ENCODE measurements around the gene PRM1.
"Not testable (repeated sequence)": the region's sequence is repeated elsewhere in the genome, so short reads cannot be mapped to it uniquely, and the experiment has no call there.

PRM1 gene

DNA sequence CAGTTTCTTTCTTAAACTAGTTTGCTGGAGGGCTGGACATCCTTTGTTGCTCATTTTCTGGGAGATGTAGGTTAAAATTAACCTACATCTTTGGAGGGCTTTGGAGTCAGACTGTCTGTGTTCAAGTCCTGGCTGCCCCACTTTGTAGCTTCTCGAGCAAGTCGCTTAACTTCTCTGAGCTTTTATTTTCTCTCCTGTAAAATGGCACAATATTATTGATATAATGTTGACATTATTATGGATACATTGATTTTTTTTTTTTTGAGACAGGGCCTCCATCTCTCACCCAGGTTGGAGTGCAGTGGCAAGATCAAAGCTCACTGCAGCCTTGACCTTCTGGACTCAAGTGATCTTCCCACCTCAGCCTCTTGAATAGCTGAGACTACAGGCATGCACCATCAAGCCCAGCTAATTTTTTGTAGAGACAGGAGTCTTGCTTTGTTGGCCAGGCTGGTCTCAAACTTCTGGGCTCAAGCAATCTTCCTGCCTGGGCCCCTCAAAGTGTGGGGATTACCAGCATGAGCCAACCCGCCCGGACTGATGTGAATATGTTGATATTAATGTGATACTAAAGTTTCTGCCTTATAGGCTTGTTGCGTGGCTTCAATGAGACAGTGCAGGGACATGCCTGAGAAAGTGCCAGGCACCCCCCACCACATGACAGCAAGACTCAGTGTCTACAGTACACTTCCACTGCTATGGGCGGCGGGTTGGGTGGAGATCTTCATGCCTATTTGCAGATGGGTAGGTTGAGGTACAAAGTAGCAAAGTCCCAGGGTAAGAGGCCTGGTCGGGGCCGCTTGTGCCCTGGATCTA is 32.6 kb upstream of the PRM1 start:
- DNase-seq = no peak

DNA sequence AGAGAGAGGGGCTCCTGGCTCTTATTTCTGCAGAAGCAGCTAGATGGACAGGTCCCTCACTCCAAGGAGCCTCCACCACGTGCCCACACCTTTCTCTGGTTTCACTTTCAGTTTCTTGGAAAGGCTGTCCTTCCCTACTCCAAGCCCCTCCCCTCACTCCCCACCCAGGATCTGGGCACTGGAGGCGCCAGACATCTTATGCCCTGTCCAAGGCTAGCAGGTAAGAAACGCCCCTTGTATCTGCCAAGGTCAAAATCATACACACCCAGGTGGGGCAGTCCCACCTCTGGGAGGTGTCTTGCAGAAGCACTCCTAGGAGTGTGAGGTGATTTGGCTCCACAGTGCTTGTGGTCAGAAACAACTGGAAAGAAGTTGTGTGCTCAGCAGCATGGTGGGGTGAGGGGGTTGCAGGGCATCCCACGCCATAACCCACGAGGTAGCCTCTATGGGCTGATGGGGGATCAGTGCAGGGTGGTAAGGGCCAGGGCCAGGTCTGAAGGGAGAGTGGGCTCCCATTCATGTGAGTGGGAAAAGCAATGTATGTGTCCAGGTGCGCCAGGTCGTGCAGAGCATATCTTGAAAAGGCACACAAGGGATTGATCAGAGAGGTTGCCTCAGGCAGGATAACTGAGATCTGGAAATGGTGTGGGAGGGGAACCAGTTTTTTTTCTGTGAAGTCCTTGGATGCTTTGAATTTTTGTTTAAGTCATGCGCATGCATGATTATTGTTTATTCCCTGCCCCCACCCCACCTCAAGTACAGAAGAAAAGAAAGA is 31.8 kb upstream of the PRM1 start:
- no peak for DNase-seq

DNA sequence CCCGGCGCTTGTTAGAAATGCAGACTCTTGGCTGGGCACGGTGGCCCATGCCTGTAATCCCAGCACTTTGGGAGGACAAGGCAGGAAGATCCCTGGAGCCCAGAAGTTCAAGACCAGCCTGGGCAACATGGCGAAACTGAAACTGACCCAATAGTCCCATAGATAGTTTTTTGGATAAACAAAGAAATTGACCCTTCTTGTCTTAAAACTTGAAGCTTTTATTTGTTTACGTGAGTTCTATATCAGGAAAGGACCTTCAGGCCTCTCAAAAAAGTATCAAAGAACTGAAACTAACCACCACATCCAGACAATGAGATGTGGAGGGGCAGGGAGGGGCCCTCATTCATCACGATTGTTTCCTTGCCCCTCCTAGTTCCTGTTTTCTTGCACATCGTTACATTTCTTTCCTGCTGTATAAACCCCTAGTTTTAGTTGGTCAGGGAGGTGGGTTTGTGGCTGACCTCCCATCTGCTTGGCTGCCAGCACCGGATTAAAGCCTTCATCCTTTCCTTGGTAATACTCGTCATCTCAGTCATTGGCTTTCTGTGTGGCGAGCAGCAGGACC is 29.9 kb upstream of the PRM1 start:
- DNase-seq = no peak

DNA sequence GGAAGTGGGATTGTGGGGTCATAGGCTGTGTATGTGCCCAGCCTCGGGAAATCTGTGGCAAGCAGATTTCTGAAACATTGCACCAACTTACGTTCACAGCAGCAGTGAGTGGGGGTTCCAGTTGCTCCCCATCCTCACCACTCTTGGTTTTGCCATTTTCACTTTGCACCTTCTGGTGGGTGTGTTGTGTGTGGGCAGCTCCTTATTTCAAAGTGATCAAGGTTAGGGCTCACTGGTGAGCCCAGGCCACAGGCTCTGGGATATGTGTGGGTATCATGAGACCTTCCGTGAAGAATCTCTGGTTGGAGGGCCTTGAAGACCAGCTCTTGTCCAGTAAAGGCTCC is 29.5 kb upstream of the PRM1 start:
- no peak for DNase-seq

DNA sequence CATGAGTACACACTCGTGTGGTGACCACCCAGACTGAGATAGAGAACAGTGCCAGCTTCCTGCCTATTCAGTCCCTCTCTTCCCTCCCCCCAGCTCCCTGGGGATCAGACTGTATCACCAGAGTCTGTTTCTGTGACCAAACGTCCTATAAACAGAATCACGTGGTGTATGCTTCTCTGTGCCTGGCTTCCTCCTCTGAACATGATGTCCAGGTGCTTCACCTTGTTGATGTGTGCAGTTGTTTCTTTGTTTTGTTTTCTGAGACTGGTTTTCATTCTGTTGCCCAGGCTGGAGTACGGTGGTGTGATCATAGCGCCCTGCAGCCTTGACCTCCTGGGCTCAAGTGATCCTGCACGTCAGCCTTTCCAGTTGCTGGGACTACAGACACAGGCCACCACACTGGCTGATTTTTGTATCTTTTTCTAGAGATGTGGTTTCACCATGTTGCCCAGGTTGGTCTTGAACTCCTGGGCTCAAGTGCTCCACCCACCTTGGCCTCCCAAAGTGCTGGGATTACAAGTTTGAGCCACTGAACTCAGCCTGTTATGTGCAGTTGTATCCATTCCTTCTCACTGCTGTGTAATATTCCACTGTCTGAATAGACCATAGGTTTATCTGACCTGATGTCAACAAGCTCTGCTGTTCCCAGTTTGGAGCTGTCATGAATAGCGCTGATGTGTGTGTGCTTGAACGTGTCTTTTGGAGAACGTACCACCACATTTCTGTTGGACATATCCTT is 28.9 kb upstream of the PRM1 start:
- no peak for DNase-seq

DNA sequence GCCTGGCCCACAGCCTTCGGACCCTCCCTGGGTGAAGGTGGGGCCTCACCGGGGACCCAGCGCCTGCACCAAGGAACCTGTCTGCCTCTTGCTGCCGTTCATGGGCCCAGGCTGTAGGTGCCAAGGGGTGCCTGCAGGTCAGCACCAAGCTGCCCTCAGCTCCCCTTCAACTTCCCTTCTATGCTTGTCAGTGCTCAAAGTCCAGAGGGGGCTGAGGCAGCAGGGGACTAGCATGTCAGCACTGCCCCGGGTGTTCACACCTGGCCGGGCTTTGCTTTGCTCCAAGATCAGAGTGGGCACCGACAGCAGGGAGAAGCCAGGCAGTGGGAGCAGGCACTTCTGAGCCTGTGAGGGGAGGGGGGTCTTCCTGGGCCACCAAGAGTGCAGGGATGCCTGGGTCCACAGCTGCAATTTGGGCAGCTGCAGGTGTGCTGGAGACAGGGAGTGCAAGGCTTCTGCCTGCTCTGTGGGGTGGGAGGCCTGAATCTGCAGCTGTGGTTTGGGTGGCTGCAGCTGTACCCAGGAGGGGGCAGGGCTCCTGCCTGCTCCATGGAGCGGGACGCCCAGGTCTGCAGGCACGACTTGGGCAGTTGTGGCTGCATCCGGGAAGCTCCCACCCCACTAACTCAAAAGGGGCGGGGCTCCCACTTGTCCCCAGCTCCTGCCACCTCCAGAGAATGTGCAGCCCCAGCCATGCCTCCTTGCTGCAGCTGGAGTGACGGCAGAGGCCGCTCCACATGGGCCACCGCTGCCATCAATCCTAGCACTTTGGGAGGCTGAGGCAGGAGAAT is 27.6 kb upstream of the PRM1 start:
- DNase-seq = no peak

DNA sequence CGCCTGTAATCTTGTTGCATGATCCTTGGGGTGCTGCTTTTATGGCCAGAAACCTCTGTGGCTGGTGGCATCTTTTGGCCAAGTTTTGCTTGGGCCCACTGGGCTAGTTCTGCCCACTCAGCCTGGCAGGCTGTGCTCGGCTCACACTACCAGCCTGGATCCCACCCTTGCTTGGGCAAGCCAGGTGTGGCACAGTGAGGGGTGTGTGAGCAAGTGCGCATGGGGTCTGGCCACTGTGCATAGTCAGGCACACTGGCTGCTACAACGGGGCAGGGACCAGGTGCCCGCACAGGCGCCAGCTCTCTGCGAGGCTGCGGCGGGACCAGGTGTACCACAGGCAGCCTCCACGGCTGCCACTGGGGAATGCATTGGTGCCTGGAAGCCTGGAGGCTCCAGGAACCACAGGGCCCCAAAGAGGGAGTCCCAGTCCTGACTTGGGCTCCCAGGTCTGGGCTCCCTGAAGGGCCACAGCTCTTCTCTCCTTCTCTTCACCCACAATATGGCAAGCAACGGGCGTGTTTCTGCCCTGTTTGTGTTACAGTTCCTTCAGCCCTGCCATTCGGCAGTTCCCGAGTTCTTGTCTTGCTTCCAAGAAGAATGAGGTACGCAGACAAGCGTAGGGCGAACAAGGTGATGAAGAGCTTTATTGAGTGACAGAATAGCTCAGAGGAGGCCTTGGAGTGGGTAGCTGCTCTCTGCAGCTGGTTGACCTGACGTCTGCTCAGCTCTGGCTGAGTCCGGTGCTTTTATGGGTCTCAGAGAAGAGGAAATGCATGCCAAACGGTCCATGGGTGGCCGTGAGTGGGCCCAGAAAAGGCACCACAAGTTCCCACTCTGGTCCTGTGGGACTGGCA is 26.7 kb upstream of the PRM1 start:
- no peak for DNase-seq

DNA sequence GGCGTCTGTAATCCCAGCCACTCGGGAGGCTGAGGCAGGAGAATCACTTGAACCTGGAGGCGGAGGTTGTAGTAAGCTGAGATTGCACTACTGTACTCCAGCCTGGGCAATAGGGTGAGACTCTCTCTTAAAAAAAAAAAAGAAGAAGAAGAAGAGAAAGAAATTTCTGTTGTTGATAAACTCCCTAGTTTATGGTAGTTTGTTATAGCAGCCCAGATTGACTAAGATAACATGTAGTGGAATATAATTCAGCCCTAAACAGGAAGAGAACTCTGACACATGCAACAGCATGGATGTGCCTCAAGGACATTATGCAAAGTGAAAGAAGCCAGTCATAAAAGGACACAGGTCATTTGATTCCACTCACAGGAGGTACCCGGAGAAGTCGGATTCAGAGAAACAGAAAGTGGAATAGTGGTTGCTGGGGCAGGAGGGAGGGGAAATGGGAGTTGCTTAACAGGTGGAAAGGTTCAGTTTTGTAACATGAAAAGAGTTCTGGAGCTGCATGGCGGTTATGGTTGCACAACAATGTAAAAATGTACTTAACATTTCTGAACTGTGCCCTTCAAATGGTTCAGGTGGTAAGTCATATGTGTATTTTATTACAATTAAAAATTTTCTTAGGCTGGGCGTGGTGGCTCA is 26.0 kb upstream of the PRM1 start:
- DNase-seq = no peak

DNA sequence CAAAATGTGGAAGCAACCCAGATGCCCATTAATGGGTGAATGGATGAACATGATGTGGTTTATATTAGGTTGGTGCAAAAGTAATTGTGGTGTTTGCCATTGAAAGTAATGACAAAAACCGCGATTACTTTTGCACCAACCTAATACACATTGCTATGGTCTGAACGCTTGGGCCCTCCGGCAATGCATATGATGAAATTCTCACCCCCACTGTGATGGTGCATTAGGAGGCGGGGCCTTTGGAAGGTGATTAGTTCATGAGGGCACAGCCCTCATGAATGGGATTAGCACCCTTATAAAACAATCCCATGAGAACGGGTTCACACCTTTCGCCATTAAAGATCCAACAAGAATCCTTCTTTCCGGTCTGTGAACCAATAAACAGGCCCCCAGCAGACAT is 25.3 kb upstream of the PRM1 start:
- no peak for DNase-seq

DNA sequence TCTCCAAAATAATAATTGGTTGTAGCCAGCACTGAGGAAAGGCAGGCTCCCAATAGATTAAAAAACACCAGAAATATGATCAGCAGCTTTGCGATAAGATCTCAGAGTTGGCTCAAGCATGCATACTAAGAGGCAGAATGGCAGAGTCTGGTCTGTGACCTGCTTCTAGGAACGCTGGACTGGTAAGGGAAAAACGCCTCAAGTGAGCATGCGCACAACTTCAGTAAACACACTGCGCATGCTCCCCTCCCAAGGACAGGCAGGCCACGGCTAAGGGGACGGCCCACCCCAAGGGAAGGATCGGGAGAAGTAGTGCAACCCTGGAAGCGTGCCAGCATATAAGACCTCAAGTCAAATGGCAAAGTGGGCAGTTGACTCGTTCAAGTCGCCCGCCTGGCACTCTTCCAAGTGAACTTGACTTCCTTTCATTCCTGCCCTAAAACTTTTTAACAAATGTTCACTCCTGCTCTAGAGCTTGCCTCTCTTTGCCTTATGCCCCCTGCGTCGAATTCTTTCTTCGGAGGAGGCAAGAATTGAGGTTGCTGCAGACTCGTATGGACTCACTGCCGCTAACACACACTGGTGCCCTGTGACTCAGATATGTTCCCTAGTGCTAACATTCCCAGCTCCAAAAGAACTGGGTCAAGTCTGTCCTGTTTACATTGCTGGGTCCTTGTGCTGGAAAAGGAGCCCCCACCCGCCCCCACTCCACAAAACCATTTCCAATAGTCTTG is 22.4 kb upstream of the PRM1 start:
- DNase-seq = no peak

DNA sequence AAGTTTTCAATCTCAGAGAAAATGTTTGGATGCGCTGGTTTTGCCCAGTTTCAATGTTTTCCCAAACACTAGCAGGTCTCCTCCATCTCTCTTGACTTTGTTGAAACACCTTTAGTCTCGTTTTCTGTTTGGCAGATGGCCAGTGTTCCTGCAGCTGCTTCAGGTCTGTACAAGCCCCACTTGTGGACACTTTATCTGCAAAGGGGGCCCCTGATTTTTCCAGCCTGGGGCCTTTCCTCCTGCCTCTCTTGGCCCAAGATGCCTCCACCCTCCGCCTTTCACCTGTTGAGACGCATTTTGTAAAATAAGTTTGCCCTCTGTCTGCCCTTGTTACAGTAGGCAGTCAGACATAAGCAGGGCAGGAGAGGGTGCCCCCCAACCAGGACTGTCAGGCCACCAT is 21.8 kb upstream of the PRM1 start:
- DNase-seq = peak; percentile 43

DNA sequence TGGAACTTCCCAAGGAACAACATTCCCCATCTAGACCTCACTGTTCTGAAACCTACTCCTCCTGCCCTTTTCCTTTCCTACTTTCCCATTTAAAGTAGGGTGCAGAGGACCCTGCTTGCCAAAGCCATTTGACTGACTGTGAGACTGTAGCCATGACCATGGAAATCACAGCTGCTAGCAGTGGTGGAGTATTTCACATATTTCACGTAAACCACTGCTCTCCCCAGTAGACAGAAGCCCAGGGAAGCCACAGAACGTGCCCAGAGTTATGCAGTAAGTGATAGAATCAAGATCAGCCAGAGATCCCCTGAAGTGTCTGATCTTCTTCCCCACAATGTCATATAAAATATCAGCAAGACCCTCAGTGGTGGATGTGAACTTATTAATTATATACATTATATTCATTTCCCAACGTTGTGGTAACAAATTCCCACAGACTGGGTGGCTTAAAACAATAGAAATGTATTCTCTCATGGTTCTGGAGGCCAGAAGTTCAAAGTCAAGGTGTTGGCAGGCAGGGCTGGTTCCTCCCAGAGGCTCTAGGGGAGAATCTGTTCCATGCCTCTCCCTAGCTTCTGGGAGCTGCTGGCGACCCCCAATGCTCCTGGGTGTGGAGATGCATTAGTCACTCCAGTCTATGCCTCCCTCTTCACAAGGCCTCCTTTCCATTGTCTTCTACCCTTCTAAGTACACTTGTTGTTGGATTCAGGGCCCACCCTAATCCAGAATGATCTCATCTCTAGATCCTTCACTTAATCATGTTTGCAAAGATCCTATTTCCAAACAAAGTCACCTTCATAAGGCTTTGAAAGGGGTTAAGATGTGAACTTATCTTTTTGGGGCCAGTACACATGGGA is 20.7 kb upstream of the PRM1 start:
- DNase-seq = no peak

DNA sequence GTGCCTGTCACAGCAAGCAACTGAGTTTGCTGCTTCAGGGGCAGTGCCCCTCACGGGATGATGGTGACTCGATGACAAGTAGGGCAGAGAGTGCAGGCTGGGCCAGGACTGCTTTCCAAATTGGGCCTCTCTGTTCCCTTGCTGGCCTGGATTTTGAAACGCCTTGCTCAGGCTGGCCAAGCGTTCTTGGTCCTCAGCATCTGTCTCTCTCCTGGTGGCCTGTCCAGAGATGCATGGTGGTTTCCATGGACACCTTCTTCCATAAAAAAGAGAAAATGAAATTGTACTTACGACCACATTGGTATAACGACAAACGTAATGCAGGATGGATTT is 19.4 kb upstream of the PRM1 start:
- DNase-seq = no peak

DNA sequence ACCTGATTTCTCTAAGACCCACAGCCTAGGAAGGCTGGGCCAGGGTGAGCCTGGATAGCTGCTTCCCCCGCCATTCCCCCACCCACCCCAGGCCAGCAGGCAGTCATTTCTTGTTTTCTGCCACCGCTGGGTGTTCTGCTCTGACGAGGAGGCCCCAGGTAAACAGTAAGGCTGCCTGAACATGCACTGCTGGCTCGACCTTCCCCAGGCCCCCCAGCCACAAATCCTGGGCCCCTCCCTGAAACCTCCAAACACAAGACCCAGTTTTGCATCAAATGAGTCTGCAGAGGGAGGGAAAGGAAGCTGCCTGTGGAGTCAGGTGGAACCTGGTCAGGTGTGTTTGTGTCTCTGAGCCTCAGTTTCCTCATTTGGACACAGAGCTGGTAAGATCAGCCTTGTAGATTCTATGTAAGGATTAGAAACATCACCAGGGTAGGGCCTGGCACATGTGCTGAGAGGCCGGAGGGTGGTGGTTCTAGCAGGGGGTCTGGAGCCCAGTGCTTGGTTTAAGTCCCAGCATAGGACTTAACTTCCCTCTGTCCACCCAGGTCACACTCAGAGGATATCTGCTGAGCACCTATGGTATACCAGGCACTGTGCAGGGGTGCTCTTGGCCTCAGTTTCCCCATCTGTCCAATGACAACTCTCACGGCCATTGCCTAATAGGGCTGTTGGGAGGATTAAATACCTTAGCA is 18.9 kb upstream of the PRM1 start:
- no peak for DNase-seq

DNA sequence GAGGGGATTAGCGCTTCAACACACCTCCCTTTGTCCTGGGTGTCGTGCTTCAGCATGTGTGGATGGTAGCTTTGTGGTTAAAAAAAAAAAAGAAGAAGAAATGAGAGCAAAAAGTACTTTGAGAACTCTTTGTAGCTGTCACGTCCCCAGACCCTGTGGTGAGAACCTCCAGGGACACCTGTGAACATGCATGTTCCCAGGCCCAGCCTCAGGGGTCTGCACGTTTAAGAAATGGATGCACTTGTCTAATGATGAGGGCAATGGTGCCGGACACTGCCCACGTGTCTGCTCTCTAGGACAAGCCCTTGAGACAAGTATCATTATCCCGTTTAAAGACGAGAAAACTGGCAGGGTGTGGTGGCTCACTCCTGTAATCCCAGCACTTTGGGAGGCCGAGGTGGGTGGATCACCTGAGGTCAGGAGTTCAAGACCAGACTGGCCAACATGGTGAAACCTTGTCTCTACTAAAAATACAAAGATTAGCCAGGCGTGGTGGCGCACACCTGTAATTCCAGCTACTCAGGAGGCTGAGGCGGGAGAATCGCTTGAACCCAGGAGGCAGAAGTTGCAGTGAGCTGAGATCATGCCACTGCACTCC is 17.9 kb upstream of the PRM1 start:
- not testable (repeated sequence) for DNase-seq

DNA sequence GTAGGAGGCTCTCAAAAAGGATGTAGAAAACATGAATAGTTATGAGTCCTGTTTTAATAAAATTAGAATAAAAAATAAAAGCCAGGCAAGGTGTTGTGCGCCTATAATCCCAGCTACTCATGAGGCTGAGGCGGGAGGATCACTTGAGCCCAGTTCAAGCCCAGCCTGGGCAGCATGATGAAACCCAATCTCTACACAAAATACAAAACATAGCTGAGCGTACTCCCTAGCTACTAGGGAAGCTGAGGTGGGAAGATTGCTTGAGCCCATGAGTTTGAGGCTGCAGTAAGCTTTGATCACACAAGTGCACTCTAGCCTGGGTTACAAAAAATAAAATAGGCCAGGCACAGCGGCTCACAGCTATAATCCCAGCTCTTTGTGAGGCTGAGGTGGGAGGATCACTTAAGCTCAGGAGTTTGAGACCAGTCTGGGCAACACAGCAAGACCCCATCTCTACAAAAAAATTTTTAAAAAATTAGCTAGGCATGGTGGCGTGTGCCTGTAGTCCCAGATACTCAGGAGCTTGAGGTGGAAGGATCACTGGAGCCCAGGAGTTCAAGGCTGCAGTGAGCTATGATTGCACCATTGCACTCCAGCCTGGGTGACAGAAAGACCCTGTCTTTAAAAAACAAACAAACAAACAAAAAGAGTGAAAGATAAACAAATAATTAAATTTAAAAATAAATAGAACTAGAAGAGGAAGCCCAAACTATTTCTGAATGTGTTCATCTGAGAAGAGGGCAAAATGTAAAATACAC is 17.2 kb upstream of the PRM1 start:
- DNase-seq = no peak

DNA sequence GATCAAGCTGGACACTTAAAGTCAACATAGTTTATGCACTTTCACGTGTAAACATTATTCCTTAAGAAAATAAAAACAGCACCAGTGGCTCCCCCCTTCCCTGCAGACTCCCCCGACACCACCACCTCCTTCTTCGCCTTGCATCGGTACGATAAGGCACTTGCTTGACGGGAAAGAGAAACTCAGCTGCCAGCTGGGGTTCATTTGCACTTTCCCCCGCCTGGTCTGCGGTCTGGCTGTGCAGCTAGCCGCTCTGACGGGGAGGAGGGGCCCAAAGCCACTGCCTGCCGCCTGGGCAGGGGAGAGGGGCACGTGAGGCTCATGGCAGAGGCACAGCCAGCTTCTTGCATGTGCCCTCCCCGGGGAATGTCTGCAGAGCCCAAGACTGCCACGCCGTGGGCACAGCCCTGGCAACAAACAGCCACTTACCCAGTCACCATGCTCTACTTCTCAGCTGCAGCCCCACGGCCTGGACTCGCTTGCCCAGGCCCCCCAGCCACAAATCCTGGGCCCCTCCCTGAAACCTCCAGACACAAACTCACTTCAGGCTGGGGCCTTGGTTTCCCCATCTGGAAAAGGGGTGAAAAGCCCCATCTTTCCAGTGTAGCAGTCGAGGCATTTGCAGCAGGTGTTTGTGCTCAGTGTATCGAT is 16.5 kb upstream of the PRM1 start:
- DNase-seq = peak; percentile 49

Data from NCI-H1092 (cell line).